ENCODE data around the gene STK36. TPM values are rescaled to one million over a fixed set of nuclear protein-coding genes. Genes with fewer than 3 reads are reported as not detected.
A peak's percentile ranks its signal among the peaks of the same experiment; 100 is the strongest.
"Not testable (repeated sequence)": the region's sequence is repeated elsewhere in the genome, so short reads cannot be mapped to it uniquely, and the experiment has no call there.

STK36 gene
- total RNA-seq, 4 donors from 2014 or later = 34.5 to 73.6 (median 44.8) TPM

- Histone ChIP-seq H3K9me3 (no peaks in the 10 kb centered on the region), H3K36me3 (peaks cover 0 to 4% (median 0%) of the 10 kb centered on the region in 4 donors), H3K27ac (no peak overlapping the region), H3K4me3 (no peak overlapping the region), H3K27me3 (no peaks in the 10 kb centered on the region), H3K4me1 (no peaks in the 10 kb centered on the region)
- DNase-seq = no peak
- TF ChIP-seq EP300 (IDR thresholded peaks at IDR 0.05; ENCODE audit: low read depth) (no peak), CTCF (IDR thresholded peaks at IDR 0.05) (no peak), POLR2A (IDR thresholded peaks at IDR 0.05) (no peak), POLR2AphosphoS5 (IDR thresholded peaks at IDR 0.05) (no peak)
- WGBS, 2 donors (ENCODE audit: low coverage in 1 of 2) = 66% methylated on average over 4 of the region's 4 CpGs; no CpG with 5 or more reads in 1 of the 2 donors
- in situ Hi-C loops (cut with MboI; ENCODE audit: low pct_ligation_motif_present in 1 of 4, low pct_unique_long_range_greater_than_20kb in 1 of 4, low sequenced_read_pairs in 3 of 4) = no loop called here
- intact Hi-C loops (cut with DNase I; ENCODE audit: low total_unique reads) = no loop called here
Measured at GRCh38 chr2:218679119-218679518, 7.2 kb downstream of the STK36 start.

GRCh38 chr2:218680061-218680460 lies 8.2 kb downstream of the STK36 start:
- Histone ChIP-seq H3K4me1 (no peaks in the 10 kb centered on the region), H3K27me3 (no peaks in the 10 kb centered on the region), H3K4me3 (no peak overlapping the region), H3K9me3 (no peaks in the 10 kb centered on the region), H3K36me3 (peaks cover 0 to 4% (median 0%) of the 10 kb centered on the region in 4 donors), H3K27ac (no peak overlapping the region)
- intact Hi-C loops (cut with DNase I; ENCODE audit: low total_unique reads) = no loop called here
- WGBS, 2 donors (ENCODE audit: low coverage in 1 of 2) = 84 to 92% methylated on average over 1 to 3 of the region's 3 CpGs
- in situ Hi-C loops (cut with MboI; ENCODE audit: low pct_ligation_motif_present in 1 of 4, low pct_unique_long_range_greater_than_20kb in 1 of 4, low sequenced_read_pairs in 3 of 4) = no loop called here
- no peak for TF ChIP-seq EP300 (IDR thresholded peaks at IDR 0.05; ENCODE audit: low read depth)
- no peak for TF ChIP-seq POLR2A (IDR thresholded peaks at IDR 0.05)
- no peak for TF ChIP-seq CTCF (IDR thresholded peaks at IDR 0.05)
- no peak for TF ChIP-seq POLR2AphosphoS5 (IDR thresholded peaks at IDR 0.05)
- DNase-seq = no peak

GRCh38 chr2:218687400-218688060 lies 15.6 kb downstream of the STK36 start:
- in situ Hi-C loops (cut with MboI; ENCODE audit: low pct_ligation_motif_present in 1 of 4, low pct_unique_long_range_greater_than_20kb in 1 of 4, low sequenced_read_pairs in 3 of 4); intact Hi-C loops (cut with DNase I; ENCODE audit: low total_unique reads): not testable (repeated sequence)
- 0 to 28% methylated on average over 2 to 5 of the region's 5 CpGs for WGBS, 2 donors (ENCODE audit: low coverage in 1 of 2)

GRCh38 chr2:218691234-218691633 lies 19.3 kb downstream of the STK36 start:
- Histone ChIP-seq H3K27me3 (no peaks in the 10 kb centered on the region), H3K9me3 (no peaks in the 10 kb centered on the region), H3K4me3 (no peak overlapping the region), H3K4me1 (peaks cover 0 to 3% (median 1%) of the 10 kb centered on the region in 4 donors), H3K27ac (no peak overlapping the region), H3K36me3 (peaks cover 0 to 23% (median 2%) of the 10 kb centered on the region in 4 donors)
- TF ChIP-seq EP300 (IDR thresholded peaks at IDR 0.05; ENCODE audit: low read depth) (no peak), CTCF (IDR thresholded peaks at IDR 0.05) (no peak), POLR2AphosphoS5 (IDR thresholded peaks at IDR 0.05) (no peak), POLR2A (IDR thresholded peaks at IDR 0.05) (no peak)
- intact Hi-C loops (cut with DNase I; ENCODE audit: low total_unique reads) = no loop called here
- DNase-seq = no peak
- in situ Hi-C loops (cut with MboI; ENCODE audit: low pct_ligation_motif_present in 1 of 4, low pct_unique_long_range_greater_than_20kb in 1 of 4, low sequenced_read_pairs in 3 of 4) = no loop called here

More at GRCh38 chr2:218687400-218688060, 15.6 kb downstream of the STK36 start:
- H3K9me3 ChIP-seq, H3K4me3 ChIP-seq, H3K27ac ChIP-seq, H3K4me1 ChIP-seq, H3K27me3 ChIP-seq: not testable (repeated sequence)
- H3K36me3 ChIP-seq = peaks cover 0 to 10% (median 2%) of the 10 kb centered on the region in 4 donors
- DNase-seq = peak; percentile 53
- peak; percentile 66 to 88 (median 74) for TF ChIP-seq CTCF (IDR thresholded peaks at IDR 0.05)

Measured in transverse colon (tissue), 4 donors.